Lower leg skin (tissue), 3 donors: ENCODE measurements around the gene NKAIN4.

ENCODE experiments used
- CTCF ChIP-seq, 3 donors: fragments of 450-650 bp; IDR thresholded peaks; one replicate each; pipeline ENCODE4 v1.5.1; 2016; ENCODE audit warnings: antibody characterized with exemption in 3 of 3, mild to moderate bottlenecking in 3 of 3, moderate library complexity in 2 of 3
- POLR2A ChIP-seq, 2 donors: fragments of 450-650 bp; IDR thresholded peaks; one replicate each; pipeline ENCODE4 v1.6.1; 2016 to 2017; ENCODE audit warnings: antibody characterized with exemption in 2 of 2, mild to moderate bottlenecking in 1 of 2, moderate library complexity in 1 of 2

GRCh38 chr20:63296531-63297299, 42.5 kb upstream of the NKAIN4 start:
- TF ChIP-seq CTCF (IDR thresholded peaks at IDR 0.05) = no peak
- TF ChIP-seq POLR2A (IDR thresholded peaks at IDR 0.05) = no peak
